ENCODE results near the gene MAP3K20. TPM values are rescaled to one million over a fixed set of nuclear protein-coding genes. Genes with fewer than 3 reads are reported as not detected.

The MAP3K20 gene
- total and polyA plus RNA-seq, 2 of the 8 experiments (the other 6 are each of a cell fraction or from before 2014, with no cell fraction given), result 3.1 to 11.1 TPM

- H3K4me1 ChIP-seq (replicated peaks in 1 of 4; ENCODE audit: control insufficient read depth in 3 of 4, insufficient read depth in 4 of 4, low read length in 3 of 4), result peaks cover 0 to 7% (median 2%) of the 10 kb centered on the region in 4 experiments; a peak in 5 of 7 replicates
- H3K9me3 ChIP-seq (ENCODE audit: insufficient read depth in 2 of 2, low read depth in 1 of 2, low read length in 1 of 2), result no peaks in the 10 kb centered on the region
- H2BK20ac ChIP-seq (ENCODE audit: low read length), result no peak overlapping the region
- H2BK120ac ChIP-seq (replicated peaks; ENCODE audit: low read depth, low read length), result no peak overlapping the region
- POLR2A ChIA-PET (ENCODE audit: partially characterized antibody), result no interaction called here
- no peak overlapping the region for H2BK15ac ChIP-seq (ENCODE audit: low read length)
- no peak overlapping the region for H3K56ac ChIP-seq (replicated peaks; ENCODE audit: insufficient read length, low read depth, low read length)
- no peak overlapping the region for H3K27ac ChIP-seq (ENCODE audit: low read depth, low read length)
- no peak overlapping the region for H2AK5ac ChIP-seq (ENCODE audit: low read depth, low read length)
- DNase-seq (ENCODE audit: low read depth in 1 of 2, low spot score in 2 of 2) (no peak), FAIRE-seq (no peak)
- H4K5ac ChIP-seq (ENCODE audit: insufficient read length, low read depth, low read length), result no peak overlapping the region
- no peak overlapping the region for H4K91ac ChIP-seq (replicated peaks; ENCODE audit: insufficient read length, low read length)
- no peaks in the 10 kb centered on the region for H3K27me3 ChIP-seq (replicated peaks in 1 of 4; ENCODE audit: control insufficient read depth in 3 of 4, extremely low read depth in 1 of 4, insufficient read depth in 3 of 4, low read length in 3 of 4)
- no peaks in the 10 kb centered on the region for H3K79me2 ChIP-seq (ENCODE audit: control insufficient read depth in 1 of 2, insufficient read depth in 2 of 2, low read length in 2 of 2)
- no peaks in the 10 kb centered on the region for H3K36me3 ChIP-seq (ENCODE audit: control insufficient read depth in 2 of 4, insufficient read depth in 4 of 4, low read length in 3 of 4)
- H2BK12ac ChIP-seq (ENCODE audit: low read depth, low read length), result no peak overlapping the region
- no peaks in the 10 kb centered on the region for H4K20me1 ChIP-seq (replicated peaks in 1 of 2; ENCODE audit: control insufficient read depth in 1 of 2, insufficient read depth in 2 of 2, low read length in 2 of 2)
- no peak overlapping the region for H3K4ac ChIP-seq (replicated peaks; ENCODE audit: insufficient read length, low read depth, low read length)
- H3K23ac ChIP-seq (ENCODE audit: insufficient read length), result no peak overlapping the region
- CTCF ChIA-PET (ENCODE audit: partially characterized antibody), result interaction anchor here (0.6 to 14.7 kb wide), 17 partner anchors 9 to 411 kb away, joined by 3 to 227 read pairs (median 3); no protein-coding TSS in a partner anchor
- 84% methylated on average over 20 of the region's 20 CpGs; no CpG with 5 or more reads in 1 of the 2 experiments for WGBS, 2 experiments (ENCODE audit: extremely low coverage in 1 of 2, insufficient coverage in 1 of 2, insufficient read length in 1 of 2, insufficient replicate concordance in 2 of 2, low coverage in 1 of 2, low lambda C conversion rate in 2 of 2, missing lambda C conversion rate in 1 of 2)
- no peak overlapping the region for H2AFZ ChIP-seq (ENCODE audit: low read length)
- H2BK5ac ChIP-seq (ENCODE audit: low read depth, low read length), result no peak overlapping the region
- no peak overlapping the region for H3K9ac ChIP-seq (replicated peaks in 1 of 4; ENCODE audit: extremely low read depth in 1 of 4, low read depth in 3 of 4, low read length in 3 of 4)
- H3K23me2 ChIP-seq (ENCODE audit: low read depth, low read length), result no peaks in the 10 kb centered on the region
- no peak overlapping the region for H3K4me3 ChIP-seq (ENCODE audit: extremely low read depth in 1 of 4, insufficient read depth in 2 of 4, low read depth in 3 of 4, low read length in 4 of 4)
- no peak overlapping the region for H3K4me2 ChIP-seq (ENCODE audit: insufficient read depth in 1 of 2, low read depth in 2 of 2, low read length in 2 of 2)
- no peak overlapping the region for H3K14ac ChIP-seq (ENCODE audit: insufficient read length)
- no peak overlapping the region for H4K8ac ChIP-seq (ENCODE audit: extremely low read depth, insufficient read depth, low read length)
- H3K18ac ChIP-seq (ENCODE audit: extremely low read depth, low read length), result no peak overlapping the region
- no peaks in the 10 kb centered on the region for H3K79me1 ChIP-seq (ENCODE audit: low read depth, low read length)
These were observed 141.6 kb downstream of the MAP3K20 start for GRCh38 chr2:173217116-173217840.

All from H1 (cell line).